Measurements from ENCODE around the gene UBTD1.
"Not testable (repeated sequence)": the region's sequence is repeated elsewhere in the genome, so short reads cannot be mapped to it uniquely, and the experiment has no call there.

The UBTD1 gene

GRCh38 chr10:97498841-97499560 is at the start of gene UBTD1:
TSS of gene UBTD1 (plus strand) at chr10:97498924. CDS start at chr10:97499204, 280 bp downstream.
- DNase-seq, result peak; percentile 3

GRCh38 chr10:97450828-97451227 is 47.9 kb upstream of the UBTD1 start:
- DNase-seq, result no peak

- DNase-seq, result no peak
These were observed 47.1 kb upstream of the UBTD1 start for GRCh38 chr10:97451605-97452004.

GRCh38 chr10:97452352-97452751 is 46.4 kb upstream of the UBTD1 start:
- no peak for DNase-seq

- DNase-seq, result peak; percentile 53
These were observed 44.2 kb upstream of the UBTD1 start for GRCh38 chr10:97454330-97455036.

GRCh38 chr10:97456034-97456685 is 42.6 kb upstream of the UBTD1 start:
- no peak for DNase-seq

GRCh38 chr10:97456686-97457065 is 42.0 kb upstream of the UBTD1 start:
- DNase-seq, result no peak

- no peak for DNase-seq
These were observed 39.6 kb upstream of the UBTD1 start for GRCh38 chr10:97459111-97459510.

- no peak for DNase-seq
These were observed 38.8 kb upstream of the UBTD1 start for GRCh38 chr10:97459933-97460332.

- no peak for DNase-seq
These were observed 36.4 kb upstream of the UBTD1 start for GRCh38 chr10:97462309-97462708.

GRCh38 chr10:97463363-97464132 is 35.2 kb upstream of the UBTD1 start:
- peak; percentile 46 for DNase-seq

- no peak for DNase-seq
These were observed 34.5 kb upstream of the UBTD1 start for GRCh38 chr10:97464226-97464625.

GRCh38 chr10:97465982-97466381 is 32.7 kb upstream of the UBTD1 start:
- no peak for DNase-seq

GRCh38 chr10:97466755-97467154 is 32.0 kb upstream of the UBTD1 start:
- DNase-seq, result no peak

GRCh38 chr10:97468162-97468561 is 30.6 kb upstream of the UBTD1 start:
- no peak for DNase-seq

- not testable (repeated sequence) for DNase-seq
These were observed 29.9 kb upstream of the UBTD1 start for GRCh38 chr10:97468781-97469180.

- no peak for DNase-seq
These were observed 23.8 kb upstream of the UBTD1 start for GRCh38 chr10:97474918-97475317.

GRCh38 chr10:97475936-97476594 is 22.7 kb upstream of the UBTD1 start:
- DNase-seq, result no peak

- not testable (repeated sequence) for DNase-seq
These were observed 19.3 kb upstream of the UBTD1 start for GRCh38 chr10:97479410-97479809.

- DNase-seq, result no peak
These were observed 18.8 kb upstream of the UBTD1 start for GRCh38 chr10:97479939-97480338.

GRCh38 chr10:97481071-97481470 is 17.7 kb upstream of the UBTD1 start:
- DNase-seq, result no peak

- no peak for DNase-seq
These were observed 16.3 kb upstream of the UBTD1 start for GRCh38 chr10:97482381-97482780.

GRCh38 chr10:97483506-97483905 is 15.2 kb upstream of the UBTD1 start:
- DNase-seq, result no peak
